K562 (cell line): ENCODE data around the gene PPHLN1. TPM values are rescaled to one million over a fixed set of nuclear protein-coding genes. Genes with fewer than 3 reads are reported as not detected.

Experiments used
- AFF1 ChIP-seq, 2 experiments: fragments of 450-650 bp; IDR thresholded peaks; 2 replicates each; pipeline ENCODE4 v1.6.1; 2018; ENCODE audit warnings: mild to moderate bottlenecking in 2 of 2, low read depth in 1 of 2; ENCODE audit not compliant: partially characterized antibody in 2 of 2
- ARID3A ChIP-seq: IDR thresholded peaks from 2 replicates; pipeline ENCODE4 v1.6.1; 2012; ENCODE audit warnings: low read depth, low read length, improper control_type of control experiment, borderline replicate concordance
- ARID4B ChIP-seq: sonication (generic); formaldehyde crosslinking; IDR thresholded peaks from 2 replicates; pipeline ENCODE4 v1.8.0; 2022; ENCODE audit warnings: mild to moderate bottlenecking, missing genetic modification reagents
- E4F1 ChIP-seq: fragments of 250-450 bp; sonication (Bioruptor Pico); IDR thresholded peaks from 2 replicates; pipeline ENCODE4 v1.5.0; 2021; ENCODE audit warnings: mild to moderate bottlenecking, borderline replicate concordance
- FOXP1 ChIP-seq: sonication (generic); formaldehyde crosslinking; IDR thresholded peaks from 2 replicates; pipeline ENCODE4 v1.8.0; 2022; ENCODE audit warnings: mild to moderate bottlenecking, missing genetic modification reagents
- GATAD2B ChIP-seq: fragments of 450-650 bp; IDR thresholded peaks from 2 replicates; pipeline ENCODE4 v1.6.1; 2017; ENCODE audit warnings: mild to moderate bottlenecking, borderline replicate concordance
- GTF2A2 ChIP-seq: IDR thresholded peaks from 2 replicates; pipeline ENCODE4 v1.6.1; 2016; ENCODE audit warnings: mild to moderate bottlenecking, missing genetic modification characterization, missing compliant biosample characterization
- ILK ChIP-seq: fragments of 450-650 bp; IDR thresholded peaks from 2 replicates; pipeline ENCODE4 v1.6.1; 2016; ENCODE audit warnings: missing genetic modification characterization, low read depth, mild to moderate bottlenecking, missing compliant biosample characterization, moderate library complexity, borderline replicate concordance
- NRF1 ChIP-seq, 2 experiments: fragments of 450-650 bp; IDR thresholded peaks in 1 of 2; conservative IDR thresholded peaks in 1 of 2; 2 replicates each; pipeline ENCODE4 v1.6.1; 2014; ENCODE audit warnings: mild to moderate bottlenecking in 2 of 2
- RBM17 ChIP-seq: fragments of 200-400 bp; formaldehyde crosslinking; IDR thresholded peaks from 2 replicates; pipeline ENCODE4 v1.6.1; 2017; ENCODE audit warnings: low read depth, mild to moderate bottlenecking, low read length, borderline replicate concordance
- ZNF124 ChIP-seq: sonication (generic); formaldehyde crosslinking; IDR thresholded peaks from 2 replicates; pipeline ENCODE4 v1.8.1; 2022; ENCODE audit warnings: missing genetic modification reagents
- ZNF134 ChIP-seq: fragments of 250-450 bp; sonication (Bioruptor Pico); conservative IDR thresholded peaks from 2 replicates; pipeline ENCODE4 v1.4.0; 2020
- ZNF551 ChIP-seq: fragments of 250-450 bp; sonication (Bioruptor Pico); IDR thresholded peaks from 2 replicates; pipeline ENCODE4 v1.5.0; 2021; ENCODE audit warnings: mild to moderate bottlenecking, moderate library complexity
- polyA plus RNA-seq, 8 experiments: library from polyadenylated mRNA; depleted of rRNA in 4 of 8; stranded (reverse) in 5 of 8; unstranded in 3 of 8; fragments of >200 nt; fragmentation: Nextera tagmentation in 2 of 8; fragmentation: Illumina TruSeq in 1 of 8; extraction: Ambion mirVana in 2 of 8; extraction: Trizol in 1 of 8; gene quantifications; 2 replicates each; pipeline versions ENCODE4 v1.2.1 to v1.2.3, GENCODE V29; 2011 to 2014; ENCODE audit warnings: inconsistent platforms in 1 of 8, missing spikeins in 1 of 8
- total RNA-seq, 7 experiments: library from RNA; depleted of rRNA in 6 of 7; stranded (reverse); fragments of >200 nt in 6 of 7; fragmentation: Illumina TruSeq in 2 of 7; extraction: Trizol in 2 of 7; gene quantifications; 2 replicates each; pipeline versions ENCODE4 v1.2.1 to v1.2.3, GENCODE V29; 2011 to 2021; ENCODE audit warnings: low replicate concordance in 1 of 7

Gene PPHLN1
- total and polyA plus RNA-seq, 9 of the 15 experiments (the other 6 are each of a cell fraction or from before 2014, with no cell fraction given): 66.3 to 112 (median 93.6) TPM

GRCh38 chr12:42482748-42483520 is 157.0 kb downstream of the PPHLN1 start (continued):
- TF ChIP-seq AFF1 (IDR thresholded peaks at IDR 0.05; ENCODE audit: low read depth in 1 of 2, partially characterized antibody in 2 of 2) (no peak), ARID4B (CRISPR knock-in tag) (peak; percentile 54; the same call in 1 of the 2 replicates), ZNF551 (CRISPR knock-in tag) (no peak), GTF2A2 (no peak), ILK (tag) (no peak), ZNF124 (CRISPR knock-in tag) (no peak), GATAD2B (peak; percentile 18; the same call in 1 of the 2 replicates), FOXP1 (CRISPR knock-in tag) (0 out of 2 replicates have a peak, but pooled peaks have one; percentile 38), E4F1 (CRISPR knock-in tag) (no peak), ARID3A (no peak), ZNF134 (CRISPR knock-in tag) (no peak), NRF1 (conservative IDR thresholded peaks at IDR 0.05 in 1 of 2, IDR thresholded peaks at IDR 0.05 in 1 of 2) (peak in 1 of 2 experiments; percentile 12; a peak in 1 of 4 replicates), RBM17 (no peak)
